ENCODE data around the gene PLOD2. TPM values are rescaled to one million over a fixed set of nuclear protein-coding genes. Genes with fewer than 3 reads are reported as not detected.

The PLOD2 gene
- total RNA-seq, 2 experiments from 2014 or later: not detected

GRCh38 chr3:146163584-146163983, 2.6 kb upstream of the PLOD2 start:
- H3K36me3 ChIP-seq (ENCODE audit: insufficient read depth, low read length): no peaks in the 10 kb centered on the region
- no peaks in the 10 kb centered on the region for H3K79me2 ChIP-seq (ENCODE audit: insufficient read depth, low read depth, low read length)
- H3K9me2 ChIP-seq (ENCODE audit: insufficient read depth, low read length): no peaks in the 10 kb centered on the region
- no TSS peak for BruUV-seq (replicated peaks)
- no peaks in the 10 kb centered on the region for H3K9me3 ChIP-seq (ENCODE audit: low read length)
- no peak overlapping the region for H3K4me3 ChIP-seq (ENCODE audit: low read depth, low read length, poor library complexity, severe bottlenecking)
- no peak overlapping the region for H2AFZ ChIP-seq (ENCODE audit: low read length)
- intact Hi-C loops (cut with micrococcal nuclease; ENCODE audit: unreplicated experiment): no loop called here
- TF ChIP-seq CTCF (conservative IDR thresholded peaks at IDR 0.05; ENCODE audit: low read length) (no peak), EZH2phosphoT487 (IDR thresholded peaks at IDR 0.05; ENCODE audit: borderline replicate concordance, low read depth, low read length) (no peak)
- no peak overlapping the region for H3K4me2 ChIP-seq (ENCODE audit: low read length)
- no peak for DNase-seq (ENCODE audit: low spot score)
- POLR2A ChIA-PET: no interaction called here
- no peaks in the 10 kb centered on the region for H4K20me1 ChIP-seq (ENCODE audit: insufficient read depth, low read length)
- no peak overlapping the region for H3K27ac ChIP-seq (ENCODE audit: low read depth, low read length, poor library complexity, severe bottlenecking)
- no peaks in the 10 kb centered on the region for H3K4me1 ChIP-seq (ENCODE audit: insufficient read depth, low read length, poor library complexity, severe bottlenecking)
- CTCF ChIA-PET (ENCODE audit: unreplicated experiment): no interaction called here

DNA sequence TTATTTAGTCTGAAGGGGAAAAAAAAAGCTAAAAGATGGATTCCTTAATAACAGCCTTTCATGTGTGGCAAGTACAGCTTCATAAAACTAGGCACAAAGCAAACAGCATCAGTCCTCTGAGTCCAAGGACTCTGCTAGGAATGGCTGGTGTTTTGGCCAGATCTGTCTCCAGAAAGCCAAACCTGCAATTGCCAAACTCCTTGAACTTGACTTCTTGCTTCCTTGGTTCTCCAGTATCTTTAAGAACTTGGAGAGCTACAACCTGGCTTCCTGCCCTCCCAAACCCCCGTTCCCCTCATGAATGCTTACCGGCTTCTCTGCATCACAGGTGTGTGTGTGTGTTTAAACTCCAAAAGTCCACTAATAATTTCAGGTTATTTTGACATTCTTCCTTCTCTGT, 1.6 kb upstream of the PLOD2 start:
- Histone ChIP-seq H3K4me1 (ENCODE audit: insufficient read depth, low read length, poor library complexity, severe bottlenecking) (no peaks in the 10 kb centered on the region), H3K4me2 (ENCODE audit: low read length) (no peak overlapping the region), H3K27ac (ENCODE audit: low read depth, low read length, poor library complexity, severe bottlenecking) (no peak overlapping the region), H3K79me2 (ENCODE audit: insufficient read depth, low read depth, low read length) (no peaks in the 10 kb centered on the region), H3K9me2 (ENCODE audit: insufficient read depth, low read length) (no peaks in the 10 kb centered on the region), H3K9me3 (ENCODE audit: low read length) (no peaks in the 10 kb centered on the region), H3K4me3 (ENCODE audit: low read depth, low read length, poor library complexity, severe bottlenecking) (no peak overlapping the region), H2AFZ (ENCODE audit: low read length) (no peak overlapping the region), H3K36me3 (ENCODE audit: insufficient read depth, low read length) (no peaks in the 10 kb centered on the region), H4K20me1 (ENCODE audit: insufficient read depth, low read length) (no peaks in the 10 kb centered on the region)
- no peak for DNase-seq (ENCODE audit: low spot score)
- no peak for TF ChIP-seq CTCF (conservative IDR thresholded peaks at IDR 0.05; ENCODE audit: low read length)
- TF ChIP-seq EZH2phosphoT487 (IDR thresholded peaks at IDR 0.05; ENCODE audit: borderline replicate concordance, low read depth, low read length): no peak
- ChIA-PET POLR2A (no interaction called here), CTCF (ENCODE audit: unreplicated experiment) (no interaction called here)
- BruUV-seq (replicated peaks): no TSS peak
- intact Hi-C loops (cut with micrococcal nuclease; ENCODE audit: unreplicated experiment): no loop called here

DNA sequence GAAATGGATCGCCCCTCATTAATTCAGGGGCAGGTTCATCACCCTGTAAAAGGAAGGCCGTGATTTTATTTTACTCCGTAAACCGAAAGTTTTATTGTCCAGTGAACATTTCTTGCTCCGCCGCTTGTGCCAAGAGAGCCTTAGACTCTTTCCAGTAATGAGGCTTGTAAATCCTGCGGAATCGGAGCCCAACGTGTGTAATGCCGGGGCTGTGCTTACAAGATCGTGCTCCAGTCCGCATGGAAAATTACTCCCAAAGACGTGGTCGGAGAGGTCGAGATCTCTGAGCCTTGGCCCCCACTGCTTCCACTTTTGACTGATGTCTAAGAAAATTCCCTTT, 649 bp upstream of the PLOD2 start:
- CTCF ChIA-PET (ENCODE audit: unreplicated experiment): no interaction called here
- TF ChIP-seq CTCF (conservative IDR thresholded peaks at IDR 0.05; ENCODE audit: low read length) (no peak), EZH2phosphoT487 (IDR thresholded peaks at IDR 0.05; ENCODE audit: borderline replicate concordance, low read depth, low read length) (no peak)
- Histone ChIP-seq H3K27ac (ENCODE audit: low read depth, low read length, poor library complexity, severe bottlenecking) (no peak overlapping the region), H3K36me3 (ENCODE audit: insufficient read depth, low read length) (no peaks in the 10 kb centered on the region), H3K4me2 (ENCODE audit: low read length) (no peak overlapping the region), H4K20me1 (ENCODE audit: insufficient read depth, low read length) (no peaks in the 10 kb centered on the region), H3K79me2 (ENCODE audit: insufficient read depth, low read depth, low read length) (no peaks in the 10 kb centered on the region), H3K9me2 (ENCODE audit: insufficient read depth, low read length) (no peaks in the 10 kb centered on the region), H3K9me3 (ENCODE audit: low read length) (no peaks in the 10 kb centered on the region), H3K4me3 (ENCODE audit: low read depth, low read length, poor library complexity, severe bottlenecking) (no peak overlapping the region), H3K4me1 (ENCODE audit: insufficient read depth, low read length, poor library complexity, severe bottlenecking) (no peaks in the 10 kb centered on the region), H2AFZ (ENCODE audit: low read length) (no peak overlapping the region)
- intact Hi-C loops (cut with micrococcal nuclease; ENCODE audit: unreplicated experiment): no loop called here
- POLR2A ChIA-PET: interaction anchor here (0.6 kb wide), 1 partner anchor 96 kb away, joined by 4 read pairs; no protein-coding TSS in a partner anchor
- BruUV-seq (replicated peaks): no TSS peak
- no peak for DNase-seq (ENCODE audit: low spot score)

All from OCI-LY7 (cell line).